Measurements from ENCODE around the gene FGF12.

DNA sequence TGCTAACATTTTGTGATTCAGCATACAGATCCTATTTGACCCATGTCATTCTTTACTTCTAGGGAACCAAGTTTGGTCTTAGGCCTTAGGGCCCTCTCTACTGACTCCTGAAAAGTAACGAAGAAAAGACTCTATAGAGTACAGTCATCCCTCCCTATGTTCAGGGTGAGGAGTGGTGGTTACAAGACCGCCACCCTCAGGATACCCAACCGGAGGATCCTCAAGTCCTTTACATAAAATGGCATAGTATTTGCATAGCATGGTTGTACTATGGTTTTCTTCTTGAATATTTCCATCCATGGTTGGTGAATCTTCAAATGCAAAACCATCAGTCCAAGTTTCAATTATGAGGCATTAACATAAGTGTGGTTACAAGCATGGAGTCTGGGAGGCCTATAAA, 327.6 kb downstream of the FGF12 start:
- TF ChIP-seq, protein P1, sequence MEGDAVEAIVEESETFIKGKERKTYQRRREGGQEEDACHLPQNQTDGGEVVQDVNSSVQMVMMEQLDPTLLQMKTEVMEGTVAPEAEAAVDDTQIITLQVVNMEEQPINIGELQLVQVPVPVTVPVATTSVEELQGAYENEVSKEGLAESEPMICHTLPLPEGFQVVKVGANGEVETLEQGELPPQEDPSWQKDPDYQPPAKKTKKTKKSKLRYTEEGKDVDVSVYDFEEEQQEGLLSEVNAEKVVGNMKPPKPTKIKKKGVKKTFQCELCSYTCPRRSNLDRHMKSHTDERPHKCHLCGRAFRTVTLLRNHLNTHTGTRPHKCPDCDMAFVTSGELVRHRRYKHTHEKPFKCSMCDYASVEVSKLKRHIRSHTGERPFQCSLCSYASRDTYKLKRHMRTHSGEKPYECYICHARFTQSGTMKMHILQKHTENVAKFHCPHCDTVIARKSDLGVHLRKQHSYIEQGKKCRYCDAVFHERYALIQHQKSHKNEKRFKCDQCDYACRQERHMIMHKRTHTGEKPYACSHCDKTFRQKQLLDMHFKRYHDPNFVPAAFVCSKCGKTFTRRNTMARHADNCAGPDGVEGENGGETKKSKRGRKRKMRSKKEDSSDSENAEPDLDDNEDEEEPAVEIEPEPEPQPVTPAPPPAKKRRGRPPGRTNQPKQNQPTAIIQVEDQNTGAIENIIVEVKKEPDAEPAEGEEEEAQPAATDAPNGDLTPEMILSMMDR (IDR thresholded peaks at IDR 0.05): no peak
- no peak for TF ChIP-seq POLR2A (IDR thresholded peaks at IDR 0.05)
